Measurements from ENCODE around the gene RPIA. TPM values are rescaled to one million over a fixed set of nuclear protein-coding genes. Genes with fewer than 3 reads are reported as not detected.

RPIA gene
- total and polyA plus RNA-seq, 3 donors from 2014 or later, result 16.2 to 17.9 (median 16.2) TPM

DNA sequence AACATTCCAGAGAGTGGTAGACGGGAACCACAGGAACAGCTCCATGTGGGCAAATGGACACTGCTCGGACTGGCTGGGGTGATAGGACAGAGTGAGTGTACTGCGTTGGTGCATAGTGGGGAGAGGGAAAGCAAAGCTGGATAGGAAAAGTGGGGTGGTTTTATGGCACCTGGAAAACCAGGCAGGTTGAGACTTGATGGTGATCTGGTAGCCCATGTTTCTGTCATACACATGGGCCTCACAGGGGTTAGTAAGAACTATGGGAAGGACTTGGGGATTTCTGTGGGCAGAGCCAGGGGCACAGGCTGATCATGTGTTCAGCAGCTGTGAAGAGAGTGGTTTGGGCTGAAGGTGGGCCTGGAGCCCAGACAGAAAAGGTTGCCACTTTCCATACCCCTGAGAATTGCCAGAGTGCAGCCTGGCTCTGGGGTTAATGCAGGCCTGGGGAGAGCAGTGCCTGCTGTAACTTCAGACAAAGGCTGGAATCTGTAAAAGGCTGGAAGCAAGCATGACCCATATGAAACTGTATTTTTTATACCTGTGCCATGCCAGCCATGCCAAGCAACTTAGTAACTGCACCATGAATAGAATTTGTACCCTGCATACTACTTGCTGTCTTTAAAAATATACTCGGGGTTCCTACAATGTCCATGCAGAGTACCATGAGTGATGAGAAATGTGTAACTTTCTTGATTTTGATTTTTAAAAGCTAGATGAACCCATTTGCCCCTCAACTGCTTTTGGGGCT, 41.9 kb downstream of the RPIA start:
- no peaks in the 10 kb centered on the region for H3K4me1 ChIP-seq
- no peak overlapping the region for H3K4me3 ChIP-seq
- H3K9me3 ChIP-seq, result no peaks in the 10 kb centered on the region
- no peaks in the 10 kb centered on the region for H3K27me3 ChIP-seq
- intact Hi-C loops (cut with DNase I; ENCODE audit: low total_unique reads), result no loop called here
- DNase-seq, result no peak
- no peak for TF ChIP-seq POLR2A (IDR thresholded peaks at IDR 0.05)
- TF ChIP-seq, protein P1, sequence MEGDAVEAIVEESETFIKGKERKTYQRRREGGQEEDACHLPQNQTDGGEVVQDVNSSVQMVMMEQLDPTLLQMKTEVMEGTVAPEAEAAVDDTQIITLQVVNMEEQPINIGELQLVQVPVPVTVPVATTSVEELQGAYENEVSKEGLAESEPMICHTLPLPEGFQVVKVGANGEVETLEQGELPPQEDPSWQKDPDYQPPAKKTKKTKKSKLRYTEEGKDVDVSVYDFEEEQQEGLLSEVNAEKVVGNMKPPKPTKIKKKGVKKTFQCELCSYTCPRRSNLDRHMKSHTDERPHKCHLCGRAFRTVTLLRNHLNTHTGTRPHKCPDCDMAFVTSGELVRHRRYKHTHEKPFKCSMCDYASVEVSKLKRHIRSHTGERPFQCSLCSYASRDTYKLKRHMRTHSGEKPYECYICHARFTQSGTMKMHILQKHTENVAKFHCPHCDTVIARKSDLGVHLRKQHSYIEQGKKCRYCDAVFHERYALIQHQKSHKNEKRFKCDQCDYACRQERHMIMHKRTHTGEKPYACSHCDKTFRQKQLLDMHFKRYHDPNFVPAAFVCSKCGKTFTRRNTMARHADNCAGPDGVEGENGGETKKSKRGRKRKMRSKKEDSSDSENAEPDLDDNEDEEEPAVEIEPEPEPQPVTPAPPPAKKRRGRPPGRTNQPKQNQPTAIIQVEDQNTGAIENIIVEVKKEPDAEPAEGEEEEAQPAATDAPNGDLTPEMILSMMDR (IDR thresholded peaks at IDR 0.05), result no peak
- 94 to 96% methylated on average over 4 of the region's 4 CpGs for WGBS, 2 donors
- no peaks in the 10 kb centered on the region for H3K36me3 ChIP-seq (ENCODE audit: low read depth, missing control alignments)
- no peak overlapping the region for H3K27ac ChIP-seq

GRCh38 chr2:88735133-88735532, 43.7 kb downstream of the RPIA start:
- Histone ChIP-seq H3K27me3 (no peaks in the 10 kb centered on the region), H3K4me1 (no peaks in the 10 kb centered on the region), H3K4me3 (no peak overlapping the region), H3K9me3 (no peaks in the 10 kb centered on the region), H3K27ac (no peak overlapping the region), H3K36me3 (ENCODE audit: low read depth, missing control alignments) (no peaks in the 10 kb centered on the region)
- TF ChIP-seq POLR2A (IDR thresholded peaks at IDR 0.05), result no peak
- TF ChIP-seq, protein P1 (IDR thresholded peaks at IDR 0.05), result no peak
- DNase-seq, result no peak
- 77 to 88% methylated on average over 4 of the region's 4 CpGs for WGBS, 2 donors
- intact Hi-C loops (cut with DNase I; ENCODE audit: low total_unique reads), result no loop called here

DNA sequence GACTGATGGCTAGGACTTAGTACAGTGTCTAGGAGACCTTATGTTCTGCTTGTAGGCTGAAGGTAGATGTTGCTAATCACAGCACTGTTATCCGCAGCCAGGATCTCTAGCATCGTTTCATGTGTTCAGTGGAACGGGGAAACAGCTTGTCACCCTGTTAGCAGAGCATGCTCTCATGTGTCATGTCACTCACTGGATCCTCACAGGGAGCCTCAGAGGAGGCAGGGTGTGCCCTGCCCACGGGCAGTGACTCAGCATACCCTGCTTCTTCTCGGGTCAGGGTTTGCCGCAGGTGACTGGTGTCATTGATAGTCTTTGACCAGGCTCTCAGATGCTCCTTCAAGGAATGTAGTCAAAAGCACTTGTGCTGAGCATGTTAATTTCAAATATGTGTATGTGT, 44.4 kb downstream of the RPIA start:
- 85 to 86% methylated on average over 6 of the region's 6 CpGs for WGBS, 2 donors
- H3K4me1 ChIP-seq, result no peaks in the 10 kb centered on the region
- H3K36me3 ChIP-seq (ENCODE audit: low read depth, missing control alignments), result no peaks in the 10 kb centered on the region
- intact Hi-C loops (cut with DNase I; ENCODE audit: low total_unique reads), result no loop called here
- TF ChIP-seq POLR2A (IDR thresholded peaks at IDR 0.05), result no peak
- TF ChIP-seq, protein P1 (IDR thresholded peaks at IDR 0.05), result no peak
- no peak for DNase-seq
- no peaks in the 10 kb centered on the region for H3K27me3 ChIP-seq
- H3K4me3 ChIP-seq, result no peak overlapping the region
- H3K27ac ChIP-seq, result no peak overlapping the region
- no peaks in the 10 kb centered on the region for H3K9me3 ChIP-seq

- Histone ChIP-seq H3K27ac (no peak overlapping the region), H3K36me3 (ENCODE audit: low read depth, missing control alignments) (no peaks in the 10 kb centered on the region), H3K4me3 (no peak overlapping the region), H3K4me1 (no peaks in the 10 kb centered on the region), H3K9me3 (no peaks in the 10 kb centered on the region), H3K27me3 (no peaks in the 10 kb centered on the region)
- no peak for DNase-seq
- intact Hi-C loops (cut with DNase I; ENCODE audit: low total_unique reads), result no loop called here
- 83 to 89% methylated on average over 8 of the region's 8 CpGs for WGBS, 2 donors
- TF ChIP-seq POLR2A (IDR thresholded peaks at IDR 0.05), result no peak
- TF ChIP-seq, protein P1 (IDR thresholded peaks at IDR 0.05), result no peak
Measured at GRCh38 chr2:88736437-88736836, 45.0 kb downstream of the RPIA start.

GRCh38 chr2:88737385-88737784, 45.9 kb downstream of the RPIA start:
- WGBS, 2 donors, result 65 to 76% methylated on average over 4 of the region's 4 CpGs
- Histone ChIP-seq H3K36me3 (ENCODE audit: low read depth, missing control alignments) (no peaks in the 10 kb centered on the region), H3K27me3 (no peaks in the 10 kb centered on the region), H3K9me3 (no peaks in the 10 kb centered on the region), H3K4me3 (no peak overlapping the region), H3K4me1 (no peaks in the 10 kb centered on the region), H3K27ac (no peak overlapping the region)
- TF ChIP-seq, protein P1 (IDR thresholded peaks at IDR 0.05), result no peak
- TF ChIP-seq POLR2A (IDR thresholded peaks at IDR 0.05), result no peak
- intact Hi-C loops (cut with DNase I; ENCODE audit: low total_unique reads), result no loop called here
- DNase-seq, result no peak

Data from testis (tissue), 3 donors.